Peyer's patch (tissue), 4 donors: ENCODE measurements around the gene MYH11. TPM values are rescaled to one million over a fixed set of nuclear protein-coding genes. Genes with fewer than 3 reads are reported as not detected.
"Not testable (repeated sequence)": the region's sequence is repeated elsewhere in the genome, so short reads cannot be mapped to it uniquely, and the experiment has no call there.

ENCODE experiments used
- DNase-seq, 3 donors: peaks; one replicate each; pipeline ENCODE4 v3.0.0-alpha.2; 2017 to 2019
- H3K27ac ChIP-seq, 4 donors: fragments of 200-600 bp; sonication (generic); one replicate each; pipeline ENCODE4 v1.5.1; 2016 to 2019
- H3K27me3 ChIP-seq, 2 donors: fragments of 200-600 bp; sonication (generic); one replicate each; pipeline ENCODE4 v1.5.1; 2019
- H3K36me3 ChIP-seq, 3 donors: fragments of 200-600 bp; sonication (generic); one replicate each; pipeline ENCODE4 v1.5.1; 2016 to 2019
- H3K4me1 ChIP-seq, 4 donors: fragments of 200-600 bp; sonication (generic); one replicate each; pipeline ENCODE4 v1.5.1; 2016 to 2019
- H3K4me3 ChIP-seq, 4 donors: fragments of 200-600 bp; sonication (generic); 1 replicate in 3 of 4; 2 replicates in 1 of 4; pipeline ENCODE4 v1.5.1; 2016 to 2019; ENCODE audit warnings: mild to moderate bottlenecking in 1 of 4
- H3K9me3 ChIP-seq, 4 donors: fragments of 200-600 bp; sonication (generic); one replicate each; pipeline ENCODE4 v1.5.1; 2016 to 2019; ENCODE audit warnings: mild to moderate bottlenecking in 1 of 4
- POLR2A ChIP-seq, 2 donors: fragments of 450-650 bp; IDR thresholded peaks; one replicate each; pipeline ENCODE4 v1.5.1; 2017; ENCODE audit warnings: antibody characterized with exemption in 2 of 2, mild to moderate bottlenecking in 2 of 2, moderate library complexity in 2 of 2
- total RNA-seq, 4 donors: library from RNA; depleted of rRNA; stranded (reverse); fragments of >200 nt; gene quantifications; one replicate each; pipeline ENCODE4 v1.1.0, GENCODE V29; 2016
- TF ChIP-seq, protein P1 (sequence below), 6 experiments: fragments of 450-650 bp in 4 of 6; fragments of 200-600 bp in 2 of 6; sonication (generic) in 1 of 6; IDR thresholded peaks; one replicate each; pipeline ENCODE4 v1.5.1; 2017 to 2019; ENCODE audit warnings: antibody characterized with exemption in 6 of 6, mild to moderate bottlenecking in 3 of 6, moderate library complexity in 1 of 6

The MYH11 gene
- total RNA-seq, 4 donors from 2014 or later, result 39.2 to 248 (median 131) TPM

DNA sequence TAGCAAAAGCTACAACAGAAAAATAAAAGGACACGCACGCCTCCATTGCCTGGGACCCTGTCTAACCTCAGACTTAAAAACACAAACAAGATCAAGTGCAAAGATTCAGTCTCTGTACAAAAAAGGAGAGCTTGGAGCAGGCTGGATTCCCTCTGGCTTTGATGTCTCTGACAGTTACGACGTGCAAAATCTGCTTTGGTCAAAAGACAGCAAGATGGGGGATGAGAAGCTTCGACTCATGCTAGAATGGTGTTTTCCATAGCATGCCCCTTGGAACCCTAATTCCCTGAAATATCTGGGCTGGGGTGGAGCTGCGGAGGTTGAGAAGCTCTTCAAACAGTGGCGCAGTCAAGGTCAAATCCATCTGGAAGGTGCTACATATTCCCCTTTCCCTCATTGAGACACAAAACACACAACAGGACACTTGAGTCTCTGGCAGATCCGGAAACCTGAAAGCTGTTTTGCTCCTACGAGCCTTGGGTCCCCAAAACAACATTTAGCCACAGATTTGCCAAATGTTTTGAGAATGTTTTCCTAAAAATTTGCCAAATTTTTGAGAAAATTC is 9.1 kb downstream of the MYH11 start:
- no peaks in the 10 kb centered on the region for H3K27me3 ChIP-seq
- H3K27ac ChIP-seq, result peak overlapping the region in 1 of 4 donors; percentile 58
- H3K4me1 ChIP-seq, result no peaks in the 10 kb centered on the region
- H3K4me3 ChIP-seq, result no peak overlapping the region
- H3K36me3 ChIP-seq, result no peaks in the 10 kb centered on the region
- no peak for DNase-seq
- TF ChIP-seq, protein P1, sequence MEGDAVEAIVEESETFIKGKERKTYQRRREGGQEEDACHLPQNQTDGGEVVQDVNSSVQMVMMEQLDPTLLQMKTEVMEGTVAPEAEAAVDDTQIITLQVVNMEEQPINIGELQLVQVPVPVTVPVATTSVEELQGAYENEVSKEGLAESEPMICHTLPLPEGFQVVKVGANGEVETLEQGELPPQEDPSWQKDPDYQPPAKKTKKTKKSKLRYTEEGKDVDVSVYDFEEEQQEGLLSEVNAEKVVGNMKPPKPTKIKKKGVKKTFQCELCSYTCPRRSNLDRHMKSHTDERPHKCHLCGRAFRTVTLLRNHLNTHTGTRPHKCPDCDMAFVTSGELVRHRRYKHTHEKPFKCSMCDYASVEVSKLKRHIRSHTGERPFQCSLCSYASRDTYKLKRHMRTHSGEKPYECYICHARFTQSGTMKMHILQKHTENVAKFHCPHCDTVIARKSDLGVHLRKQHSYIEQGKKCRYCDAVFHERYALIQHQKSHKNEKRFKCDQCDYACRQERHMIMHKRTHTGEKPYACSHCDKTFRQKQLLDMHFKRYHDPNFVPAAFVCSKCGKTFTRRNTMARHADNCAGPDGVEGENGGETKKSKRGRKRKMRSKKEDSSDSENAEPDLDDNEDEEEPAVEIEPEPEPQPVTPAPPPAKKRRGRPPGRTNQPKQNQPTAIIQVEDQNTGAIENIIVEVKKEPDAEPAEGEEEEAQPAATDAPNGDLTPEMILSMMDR (IDR thresholded peaks at IDR 0.05), result no peak
- TF ChIP-seq POLR2A (IDR thresholded peaks at IDR 0.05), result no peak
- H3K9me3 ChIP-seq, result no peaks in the 10 kb centered on the region

DNA sequence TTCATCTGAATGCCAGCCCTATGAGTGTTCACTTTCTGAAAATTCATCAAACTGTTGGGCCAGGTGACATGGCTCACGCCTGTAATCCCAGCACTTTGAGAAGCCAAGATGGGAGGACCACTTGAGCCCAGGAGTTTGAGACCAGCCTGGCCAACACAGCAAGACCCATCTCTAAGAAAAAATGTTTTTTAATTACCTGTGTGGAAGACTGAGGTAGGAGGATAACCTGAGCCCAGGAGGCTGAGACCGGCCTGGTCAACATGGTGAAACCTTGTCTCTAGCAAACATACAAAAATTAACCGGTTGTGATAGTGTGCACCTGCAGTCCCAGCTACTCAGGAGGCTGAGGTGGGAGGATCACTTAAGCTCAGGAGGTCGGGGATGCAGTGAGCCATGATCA is 10.3 kb downstream of the MYH11 start:
- Histone ChIP-seq H3K27ac (peak overlapping the region in 1 of 4 donors; percentile 58), H3K4me3 (no peak overlapping the region), H3K9me3 (no peaks in the 10 kb centered on the region), H3K36me3 (no peaks in the 10 kb centered on the region), H3K4me1 (no peaks in the 10 kb centered on the region), H3K27me3 (no peaks in the 10 kb centered on the region)
- DNase-seq, result no peak
- TF ChIP-seq, protein P1 (IDR thresholded peaks at IDR 0.05), result no peak
- TF ChIP-seq POLR2A (IDR thresholded peaks at IDR 0.05), result no peak

DNA sequence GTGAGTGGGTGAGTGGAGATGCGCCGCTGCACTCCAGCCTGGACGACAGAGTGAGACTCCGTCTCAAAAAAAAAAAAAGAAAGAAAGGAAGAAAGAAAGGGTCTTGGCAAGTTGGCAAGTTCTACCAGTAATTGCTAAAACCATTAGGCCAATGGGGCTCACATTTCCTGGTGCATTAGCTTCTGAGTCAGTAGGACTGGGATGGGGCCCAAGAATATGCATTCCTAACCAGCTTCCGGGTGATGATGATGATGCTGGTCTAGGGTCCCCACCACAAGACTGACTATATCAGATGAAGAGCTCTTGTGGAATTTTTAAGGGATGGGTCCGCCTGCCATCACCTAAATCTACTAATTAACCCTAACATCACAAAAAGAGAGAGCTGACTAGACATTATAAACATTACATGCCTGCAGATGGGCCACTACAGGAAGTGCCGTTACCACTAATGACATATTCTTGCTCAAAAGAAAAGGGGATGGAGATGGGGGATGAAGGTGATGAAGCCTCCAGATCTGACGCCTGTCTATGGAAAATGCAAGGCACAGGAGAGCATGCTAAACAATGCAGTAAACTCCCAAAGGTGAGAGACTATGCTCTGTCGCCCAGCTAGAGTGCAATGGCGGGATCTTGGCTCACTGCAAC is 13.1 kb downstream of the MYH11 start:
- Histone ChIP-seq H3K36me3 (no peaks in the 10 kb centered on the region), H3K9me3 (no peaks in the 10 kb centered on the region), H3K4me1 (no peaks in the 10 kb centered on the region), H3K27me3 (no peaks in the 10 kb centered on the region), H3K4me3 (no peak overlapping the region), H3K27ac (peak overlapping the region in 1 of 4 donors; percentile 58)
- DNase-seq, result no peak
- TF ChIP-seq, protein P1 (IDR thresholded peaks at IDR 0.05), result no peak
- no peak for TF ChIP-seq POLR2A (IDR thresholded peaks at IDR 0.05)

DNA sequence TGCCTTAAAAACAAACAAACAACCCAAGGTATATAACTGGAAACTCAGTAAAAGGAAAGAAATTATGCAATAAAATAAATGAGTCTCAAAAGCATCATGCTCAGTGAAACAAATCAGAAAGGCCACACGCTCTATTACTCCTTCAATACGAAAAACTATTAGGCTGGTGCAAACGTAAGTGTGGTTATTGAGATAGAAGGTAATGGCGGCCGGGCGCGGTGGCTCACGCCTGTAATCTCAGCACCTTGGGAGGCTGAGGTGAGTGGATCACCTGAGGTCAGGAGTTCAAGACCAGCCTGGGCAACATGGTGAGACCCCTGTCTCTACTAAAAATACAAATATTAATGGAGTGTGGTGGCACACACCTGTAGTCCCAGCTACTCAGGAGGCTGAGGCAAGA is 17.6 kb downstream of the MYH11 start:
- not testable (repeated sequence) for H3K27me3 ChIP-seq, H3K4me3 ChIP-seq, H3K36me3 ChIP-seq, H3K4me1 ChIP-seq, DNase-seq, H3K9me3 ChIP-seq
- peak overlapping the region in 1 of 4 donors; percentile 68 for H3K27ac ChIP-seq

DNA sequence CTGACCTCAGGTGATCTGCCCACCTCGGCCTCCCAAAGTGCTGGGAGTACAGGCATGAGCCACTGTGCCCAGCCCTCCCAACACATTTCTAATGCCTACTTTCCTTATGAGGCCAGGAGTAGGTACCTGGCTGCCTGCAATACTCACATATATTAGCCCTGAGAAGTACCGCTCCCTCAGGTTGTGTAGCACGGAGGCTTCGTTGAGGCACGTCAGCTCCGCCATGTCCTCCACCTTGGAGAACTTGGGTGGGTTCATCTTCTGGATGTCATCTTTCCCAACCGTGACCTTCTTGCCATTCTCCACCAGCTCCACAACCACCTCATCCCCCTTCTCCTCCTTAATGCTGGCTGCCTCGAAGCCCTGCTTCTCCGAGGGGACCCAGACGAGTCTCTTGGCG is 19.1 kb downstream of the MYH11 start:
- H3K4me3 ChIP-seq, result no peak overlapping the region
- no peak for TF ChIP-seq POLR2A (IDR thresholded peaks at IDR 0.05)
- TF ChIP-seq, protein P1 (IDR thresholded peaks at IDR 0.05), result no peak
- H3K4me1 ChIP-seq, result no peaks in the 10 kb centered on the region
- DNase-seq, result no peak
- peaks cover 0 to 5% (median 0%) of the 10 kb centered on the region in 3 donors for H3K36me3 ChIP-seq
- H3K27ac ChIP-seq, result peak overlapping the region in 1 of 4 donors; percentile 68
- H3K9me3 ChIP-seq, result no peaks in the 10 kb centered on the region
- H3K27me3 ChIP-seq, result no peaks in the 10 kb centered on the region

DNA sequence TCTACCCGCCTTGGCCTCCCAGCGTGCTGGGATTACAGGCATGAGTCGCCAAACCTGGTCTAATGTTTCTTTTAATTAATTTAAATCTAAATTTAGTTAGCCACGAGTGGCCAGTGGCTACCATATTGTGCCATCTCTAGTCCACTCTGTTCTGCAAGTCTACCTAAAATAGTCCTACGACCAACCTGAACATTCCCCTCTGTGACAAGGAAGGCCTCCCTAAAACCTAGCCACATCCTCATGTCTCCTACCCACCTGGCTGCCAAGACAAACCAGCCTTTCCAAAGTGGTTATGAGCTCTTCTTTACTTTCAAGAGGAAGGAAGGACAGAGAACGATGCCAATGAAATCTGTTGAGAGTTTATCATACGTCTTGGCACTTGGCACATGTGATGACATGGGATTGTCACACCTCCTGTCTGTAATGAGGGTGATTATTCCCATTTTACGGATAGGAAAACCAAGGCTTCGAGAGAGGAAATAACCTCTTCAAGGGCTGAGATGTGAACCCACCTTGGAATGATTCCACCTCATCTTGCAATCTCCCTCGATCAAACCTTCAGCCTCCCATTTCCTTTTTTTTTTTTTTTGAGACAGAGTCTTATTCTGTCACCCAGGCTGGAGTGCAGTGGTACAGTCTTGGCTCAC is 19.7 kb downstream of the MYH11 start:
- H3K27ac ChIP-seq, result peak overlapping the region in 1 of 4 donors; percentile 68
- peaks cover 0 to 5% (median 0%) of the 10 kb centered on the region in 3 donors for H3K36me3 ChIP-seq
- H3K4me3 ChIP-seq, result no peak overlapping the region
- H3K27me3 ChIP-seq, result no peaks in the 10 kb centered on the region
- TF ChIP-seq, protein P1 (IDR thresholded peaks at IDR 0.05), result no peak
- no peak for TF ChIP-seq POLR2A (IDR thresholded peaks at IDR 0.05)
- no peak for DNase-seq
- H3K4me1 ChIP-seq, result no peaks in the 10 kb centered on the region
- no peaks in the 10 kb centered on the region for H3K9me3 ChIP-seq
